Measurements from ENCODE around the gene BMPER.
A peak's percentile ranks its signal among the peaks of the same experiment; 100 is the strongest.

The BMPER gene

DNA sequence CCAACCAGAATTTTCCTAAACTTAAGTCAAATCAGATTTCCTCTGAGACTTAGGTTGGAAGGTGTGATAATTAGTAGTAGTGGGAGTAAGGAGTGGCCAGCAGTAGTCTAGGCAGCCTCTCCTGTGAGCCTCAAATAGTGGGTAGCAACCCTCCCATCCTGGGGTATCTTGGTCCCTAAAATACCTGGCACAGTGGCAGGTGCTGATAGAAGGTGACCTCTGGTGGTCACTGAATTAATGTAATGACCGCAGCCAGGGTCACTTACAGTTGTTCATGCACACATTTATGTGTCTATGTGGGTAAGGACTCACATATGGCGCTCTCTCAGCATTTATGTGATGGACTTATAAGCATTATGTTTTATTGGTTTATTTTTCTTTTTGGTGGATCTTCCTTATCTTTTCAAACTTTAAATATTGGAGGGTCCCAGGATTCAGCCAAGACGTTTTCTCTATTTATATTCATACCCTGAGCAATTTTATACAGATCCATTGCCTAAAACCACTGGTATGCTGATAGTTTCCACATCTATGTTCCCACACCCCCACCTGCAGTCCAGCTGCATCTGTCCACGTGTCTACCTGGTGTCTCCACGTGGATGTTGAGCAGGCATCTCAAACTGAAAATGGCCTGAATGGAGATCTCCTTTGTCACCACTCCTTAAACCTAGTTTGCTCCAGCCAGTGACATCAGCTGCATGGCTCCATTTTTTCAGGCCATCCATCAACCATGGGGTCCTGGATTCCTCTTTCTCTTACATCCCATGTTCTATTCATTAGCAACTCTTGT is 18.3 kb downstream of the BMPER start:
- no peak for DNase-seq

DNA sequence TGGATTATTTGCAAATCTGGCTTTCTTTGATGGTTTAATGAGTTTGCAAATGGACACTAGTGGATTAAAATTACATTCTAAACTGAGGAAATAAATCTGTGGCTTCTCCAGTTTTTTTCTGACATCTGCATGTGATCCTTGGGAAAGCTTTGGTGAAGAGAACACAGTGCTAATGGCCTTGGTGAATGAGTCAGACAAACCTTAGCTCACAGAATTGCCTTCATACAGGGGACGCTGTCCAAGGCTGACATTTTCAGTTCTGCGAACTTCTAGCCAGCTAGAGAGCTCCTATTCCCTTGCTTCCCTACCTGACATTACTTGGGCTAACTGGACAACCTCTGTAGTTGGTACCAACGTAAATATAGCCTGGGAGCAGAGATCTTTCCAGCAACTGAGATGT is 21.2 kb downstream of the BMPER start:
- no peak for DNase-seq

DNA sequence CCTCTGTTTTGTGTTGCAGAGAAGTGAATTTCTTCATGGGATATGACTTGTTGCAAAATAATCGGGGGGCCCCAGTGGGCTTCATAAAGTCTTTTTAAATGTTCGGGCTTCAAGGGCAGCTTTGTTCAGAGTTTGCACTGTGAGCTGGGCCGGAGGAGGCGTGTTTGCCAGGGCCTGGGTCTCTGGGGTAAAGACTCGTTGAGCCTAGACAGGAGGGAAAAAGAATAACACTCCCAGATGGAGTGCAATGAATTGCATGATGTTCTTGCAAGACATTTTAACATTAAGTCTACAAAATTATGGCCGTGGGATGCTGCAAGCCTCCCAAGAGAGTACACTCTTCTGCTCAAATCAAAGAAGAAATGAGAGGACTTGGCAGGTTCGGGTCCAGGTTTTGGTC is 23.6 kb downstream of the BMPER start:
- no peak for DNase-seq

DNA sequence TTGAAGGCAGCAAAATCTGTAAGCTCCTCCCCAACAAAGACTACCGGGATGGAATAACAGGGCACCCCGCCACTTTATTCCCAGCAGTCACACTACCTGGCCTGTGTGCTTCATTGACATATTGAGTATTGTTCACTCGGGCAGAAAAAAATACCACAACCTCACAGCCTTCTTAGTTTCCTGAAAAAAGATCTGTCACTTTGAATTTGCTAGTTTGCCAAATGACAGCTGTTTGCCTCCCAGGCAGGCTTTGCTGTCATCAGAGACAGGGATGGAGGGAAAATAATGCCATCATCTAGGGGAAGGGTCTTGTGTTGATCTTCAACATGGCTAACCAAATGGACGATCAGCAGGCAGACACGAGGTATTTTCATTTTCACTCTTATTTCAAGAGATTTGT is 26.9 kb downstream of the BMPER start:
- DNase-seq: no peak

DNA sequence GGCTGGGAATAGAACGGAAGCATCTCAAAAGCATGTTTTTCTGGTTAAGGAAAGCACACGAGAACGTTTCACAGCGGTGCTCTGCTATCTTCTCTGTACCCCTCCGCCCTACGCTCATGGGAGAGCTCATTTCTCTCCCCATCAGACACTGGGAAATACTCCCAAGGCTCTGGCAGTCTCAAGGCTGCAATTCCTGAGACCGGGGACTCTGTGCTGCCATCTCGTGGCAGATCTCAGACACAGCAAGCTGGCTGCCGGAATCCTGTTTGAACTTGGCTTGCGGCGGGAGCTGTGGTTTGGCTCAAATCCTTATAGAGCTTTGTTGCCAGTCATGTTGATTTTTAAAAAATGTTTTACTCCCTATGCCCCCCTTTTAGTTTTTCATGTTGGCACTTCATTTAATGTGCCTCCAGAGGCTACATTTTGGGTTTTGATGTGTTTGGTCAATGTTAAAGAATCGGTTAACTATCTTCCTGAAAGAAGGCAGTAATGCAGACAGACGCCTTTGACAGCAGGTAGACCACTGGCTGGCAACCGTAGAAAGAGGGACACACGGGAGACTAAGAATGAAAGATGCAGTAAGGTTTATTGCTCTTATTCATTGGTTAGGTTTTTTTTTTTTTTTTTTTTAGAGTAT is 27.6 kb downstream of the BMPER start:
- peak; percentile 8 to 27 (median 27) for DNase-seq

DNA sequence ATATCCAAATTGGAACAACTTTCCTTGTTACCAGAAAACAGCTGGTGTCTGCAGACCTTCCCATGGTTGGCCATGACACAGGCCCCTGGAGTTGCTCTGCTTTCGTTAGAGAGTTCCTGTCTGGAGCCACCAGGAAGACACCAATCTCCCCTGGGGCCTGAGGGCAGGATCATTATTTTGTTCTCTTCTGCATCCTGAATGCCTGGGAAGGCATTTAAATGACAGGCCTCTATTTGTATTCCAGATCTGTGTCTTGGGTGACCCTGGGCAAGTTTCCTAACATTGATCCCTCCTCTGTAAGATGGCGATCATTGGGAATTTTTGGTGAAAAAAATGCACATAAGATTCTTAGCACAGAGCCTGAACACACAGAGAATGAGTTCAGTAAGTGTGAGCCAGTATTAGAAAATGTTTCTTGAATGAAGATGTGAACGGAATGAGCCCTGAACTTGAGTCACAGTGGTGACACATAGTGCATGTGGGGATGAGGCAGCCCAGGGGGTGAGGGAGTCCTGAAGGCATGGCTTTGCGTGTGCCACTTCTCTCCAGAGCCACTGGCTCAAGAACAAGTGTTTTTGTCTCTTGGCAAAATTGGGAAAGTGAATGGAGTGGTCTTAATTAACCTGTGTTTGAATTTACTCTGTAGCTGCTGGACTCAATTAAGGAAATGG is 28.4 kb downstream of the BMPER start:
- DNase-seq: no peak

DNA sequence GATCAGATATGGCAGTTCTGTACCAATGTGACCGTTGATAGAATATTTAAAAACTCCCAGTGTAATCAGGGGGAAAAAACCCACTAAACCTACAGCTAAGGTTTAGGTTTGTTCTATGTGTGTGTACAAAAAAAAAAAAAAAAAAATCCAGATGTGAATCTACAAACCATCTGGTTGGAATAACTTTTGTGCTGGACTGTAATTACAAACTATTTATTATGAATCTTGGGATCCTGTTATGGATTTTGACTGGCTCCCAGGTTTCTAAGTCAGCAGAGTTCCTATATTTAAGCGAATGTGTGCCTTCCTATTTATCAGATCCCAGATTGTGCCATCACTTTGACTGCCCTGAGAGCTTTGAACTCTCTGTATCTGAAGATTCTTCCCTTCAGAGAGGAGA is 29.1 kb downstream of the BMPER start:
- DNase-seq: no peak

DNA sequence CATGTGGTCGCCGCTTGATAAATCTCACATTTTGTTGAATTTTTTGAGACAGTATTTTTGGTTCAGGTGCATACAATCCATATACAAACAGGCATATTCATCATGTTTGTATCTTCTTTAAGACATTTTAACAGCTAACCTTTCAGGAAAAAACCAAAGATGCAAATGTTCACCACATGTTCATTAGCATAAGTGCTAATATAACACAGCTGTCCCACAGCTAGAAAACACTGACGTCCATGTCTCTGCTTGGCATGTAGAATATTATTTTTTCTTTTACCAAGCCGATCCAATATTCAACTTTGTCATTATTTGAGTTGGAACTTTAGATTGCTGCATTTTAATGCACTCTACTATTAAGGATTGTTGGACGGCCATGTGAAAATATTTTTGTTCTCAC is 31.2 kb downstream of the BMPER start:
- DNase-seq: no peak

DNA sequence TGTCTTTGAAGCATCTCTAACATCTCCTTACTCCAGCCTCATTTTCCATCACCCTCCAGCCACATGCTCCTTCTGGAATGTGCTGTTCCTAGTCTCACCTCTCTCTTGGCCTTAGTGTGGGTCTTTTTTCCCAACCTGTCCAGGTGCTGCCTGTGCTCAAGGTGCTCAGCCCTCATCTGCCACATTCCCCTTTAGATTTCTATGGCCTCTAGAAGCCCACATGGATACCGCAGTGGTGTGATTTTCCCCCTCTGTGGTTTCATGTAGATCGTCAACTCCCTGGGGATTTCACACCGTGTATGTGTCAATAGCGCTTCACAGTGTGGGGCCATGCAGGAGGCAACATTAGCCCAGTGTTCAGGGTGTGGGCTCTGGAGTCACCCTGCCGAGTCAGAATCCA is 32.5 kb downstream of the BMPER start:
- no peak for DNase-seq

DNA sequence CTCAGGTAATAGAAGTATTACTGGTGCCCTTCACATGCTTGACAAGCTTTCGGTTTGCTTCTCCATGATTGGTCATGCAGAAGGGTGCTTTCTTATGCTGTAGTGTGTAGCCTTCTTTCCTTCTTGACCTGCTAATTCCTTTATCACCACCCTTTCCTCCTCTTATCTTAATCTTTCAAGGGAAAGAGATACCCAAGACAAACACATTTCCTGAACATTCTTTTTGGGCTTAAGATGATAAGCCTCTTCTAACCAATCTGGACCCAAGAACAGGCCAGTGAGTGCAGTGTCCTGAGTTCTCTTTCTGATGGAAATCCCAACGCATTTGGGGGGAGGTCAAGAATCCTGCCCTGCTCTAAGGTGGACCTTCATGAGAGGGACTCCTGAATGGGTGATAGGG is 33.8 kb downstream of the BMPER start:
- no peak for DNase-seq

DNA sequence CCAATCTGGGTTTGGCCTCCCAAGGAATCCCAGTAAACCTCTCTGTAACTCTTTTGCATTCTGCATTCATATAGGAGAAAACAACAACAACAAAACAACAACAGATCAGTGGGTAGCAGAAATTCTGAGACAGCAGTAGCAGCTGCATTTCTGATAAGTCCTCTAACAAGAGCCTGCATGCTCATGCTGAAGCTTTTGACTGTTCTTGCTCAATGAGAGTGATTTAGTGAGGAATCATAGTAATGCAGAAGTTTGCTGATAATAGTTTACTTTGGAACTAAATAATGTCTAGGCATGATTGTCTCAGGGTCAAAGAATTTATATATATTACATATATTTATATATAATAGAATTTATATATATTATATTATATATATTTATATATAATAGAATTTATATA is 35.2 kb downstream of the BMPER start:
- no peak for DNase-seq

DNA sequence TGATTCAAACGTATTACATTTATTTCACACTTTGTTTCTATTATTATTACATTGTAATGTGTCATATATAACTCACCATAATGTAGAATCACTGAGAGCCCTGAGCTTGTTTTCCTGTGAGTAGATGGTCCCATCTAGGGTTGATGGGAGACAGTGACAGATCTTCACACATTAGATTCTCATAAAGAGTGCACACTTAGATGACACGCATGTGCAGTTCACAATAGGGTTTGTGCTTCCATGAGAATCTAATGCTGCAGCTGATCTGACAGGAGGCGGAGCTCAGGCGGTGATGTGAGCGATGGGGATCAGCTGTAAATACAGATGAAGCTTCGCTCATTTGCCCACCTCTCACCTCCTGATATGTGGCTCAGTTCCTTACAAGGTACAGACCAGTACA is 36.1 kb downstream of the BMPER start:
- no peak for DNase-seq

DNA sequence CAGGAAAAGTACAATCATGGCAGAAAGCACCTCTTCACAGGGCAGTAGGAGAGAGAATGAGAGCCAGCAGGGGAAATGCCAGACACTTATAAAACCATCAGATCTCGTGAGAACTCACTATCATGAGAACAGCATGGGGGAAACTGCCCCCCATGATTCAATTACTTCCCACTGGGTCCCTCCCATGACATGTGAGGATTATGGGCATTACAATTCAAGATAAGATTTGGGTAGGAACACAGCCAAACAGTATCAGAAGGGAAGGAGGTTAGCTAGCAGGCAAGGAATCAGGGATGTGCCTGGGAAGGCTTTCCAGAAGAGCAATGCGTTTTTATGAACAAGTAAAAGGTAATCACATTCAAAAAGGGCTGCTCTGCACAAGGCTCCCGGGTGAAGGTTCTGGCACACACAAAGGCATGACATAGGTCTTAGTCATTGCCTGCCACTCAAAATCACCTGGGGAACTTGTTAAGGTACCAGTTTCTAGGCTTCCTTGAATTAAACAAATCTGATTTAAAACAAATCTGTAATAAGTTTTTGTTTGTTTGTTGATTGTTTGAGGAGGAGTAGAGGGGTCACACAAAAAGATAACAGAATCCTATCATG is 40.9 kb downstream of the BMPER start:
- no peak for DNase-seq

DNA sequence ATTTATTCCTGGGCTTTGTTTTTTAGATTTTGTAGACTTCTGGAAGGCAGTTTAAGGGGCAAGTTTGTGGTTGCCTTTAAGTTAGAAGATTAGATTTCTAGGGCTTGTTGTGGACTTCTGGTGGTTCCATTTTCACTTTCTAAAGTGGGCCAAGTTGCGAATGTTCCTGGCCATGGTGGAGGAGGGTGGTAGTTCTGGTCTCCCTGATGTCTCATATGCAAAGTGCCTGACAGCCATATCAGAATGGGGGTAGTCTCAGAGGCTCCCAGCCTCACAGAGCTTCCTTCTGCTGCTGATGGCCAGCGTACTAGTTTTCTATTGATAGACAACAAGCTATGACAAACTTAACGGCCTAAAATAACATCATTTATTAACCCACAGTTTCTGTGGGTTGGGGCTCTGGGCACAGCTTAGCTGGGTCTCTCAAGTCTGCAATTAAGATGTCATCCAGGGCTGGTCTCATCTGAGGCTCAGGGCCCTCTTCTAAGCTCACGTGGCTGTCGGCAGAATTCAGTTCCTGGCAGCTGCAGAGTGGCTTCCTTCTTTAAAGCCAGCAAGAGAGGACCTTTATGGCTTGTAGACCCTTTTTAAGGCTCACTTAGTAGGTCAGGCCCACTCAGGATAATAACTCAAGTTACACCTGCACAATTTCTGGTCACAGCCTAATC is 44.8 kb downstream of the BMPER start:
- no peak for DNase-seq

DNA sequence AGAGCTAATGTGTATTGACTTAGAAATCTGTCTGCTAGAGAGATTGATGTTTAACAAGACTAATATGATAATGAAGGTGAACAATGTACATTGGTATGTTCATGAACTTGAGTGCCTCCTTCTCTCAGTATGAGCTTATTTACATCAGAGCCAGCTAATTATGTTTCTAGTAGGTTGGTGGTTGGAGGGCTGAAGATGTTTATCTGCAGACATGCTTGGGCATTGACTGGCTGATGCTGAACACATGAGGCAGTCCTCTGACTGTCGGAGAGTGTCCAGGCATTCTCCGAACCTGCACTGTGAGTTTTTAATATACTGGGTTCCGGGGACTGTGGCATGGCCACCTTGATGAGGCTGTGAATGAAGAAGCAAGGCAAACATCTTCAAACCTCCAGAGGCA is 47.5 kb downstream of the BMPER start:
- no peak for DNase-seq

DNA sequence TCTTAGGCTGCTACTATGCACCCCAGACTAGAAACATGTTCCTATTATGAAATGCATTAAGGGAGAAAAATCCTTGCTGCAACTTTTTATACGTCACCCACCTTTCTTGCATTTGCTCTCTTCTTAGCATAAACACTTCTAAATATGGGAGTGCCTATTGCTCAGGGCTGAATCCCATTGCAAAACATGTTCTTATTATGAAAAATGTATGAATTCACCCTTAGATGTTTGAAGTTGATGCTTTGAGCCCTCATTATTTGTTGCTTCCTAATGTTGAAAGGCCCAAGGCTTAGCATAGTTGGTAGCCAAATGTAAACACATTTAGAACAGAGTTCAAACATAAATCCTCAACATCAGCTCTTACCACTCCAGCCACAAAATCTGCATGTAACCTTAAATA is 52.8 kb downstream of the BMPER start:
- no peak for DNase-seq

DNA sequence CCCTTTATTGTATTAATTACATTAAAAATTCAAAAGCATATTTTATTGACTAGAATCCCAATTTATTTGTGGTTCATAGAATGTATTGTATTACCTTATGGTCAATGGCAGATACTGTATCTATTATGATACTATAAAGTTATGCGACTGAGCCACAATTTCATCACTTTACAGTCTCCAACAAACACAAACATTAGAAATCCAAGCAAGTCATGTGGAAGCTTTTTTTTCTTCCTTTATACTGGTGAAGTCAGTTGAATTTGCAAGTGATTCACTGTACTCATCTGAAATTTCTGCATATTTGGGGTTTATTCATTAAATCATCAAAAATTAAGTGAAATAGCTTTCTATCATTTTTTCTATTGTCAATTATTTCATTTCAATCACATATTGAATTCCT is 54.3 kb downstream of the BMPER start:
- DNase-seq: no peak

DNA sequence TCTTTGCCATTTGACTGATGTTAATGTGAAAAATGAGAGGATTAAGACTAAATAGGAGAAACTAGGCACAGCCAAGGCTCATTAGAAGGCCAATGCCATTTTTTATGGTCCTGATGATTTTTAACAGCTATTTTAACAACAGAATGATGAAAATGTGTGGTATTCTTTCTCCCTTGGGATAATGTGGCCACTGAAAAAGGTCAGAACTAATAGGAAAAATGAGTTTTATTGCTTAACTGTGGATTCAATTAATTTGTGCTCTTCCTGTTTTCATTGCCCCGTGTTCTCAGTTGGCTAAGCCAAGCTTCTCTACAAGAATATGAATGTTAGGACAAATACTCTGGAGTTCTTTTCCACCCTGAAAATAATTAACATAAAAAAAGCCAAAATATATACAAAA is 56.6 kb downstream of the BMPER start:
- DNase-seq: no peak

DNA sequence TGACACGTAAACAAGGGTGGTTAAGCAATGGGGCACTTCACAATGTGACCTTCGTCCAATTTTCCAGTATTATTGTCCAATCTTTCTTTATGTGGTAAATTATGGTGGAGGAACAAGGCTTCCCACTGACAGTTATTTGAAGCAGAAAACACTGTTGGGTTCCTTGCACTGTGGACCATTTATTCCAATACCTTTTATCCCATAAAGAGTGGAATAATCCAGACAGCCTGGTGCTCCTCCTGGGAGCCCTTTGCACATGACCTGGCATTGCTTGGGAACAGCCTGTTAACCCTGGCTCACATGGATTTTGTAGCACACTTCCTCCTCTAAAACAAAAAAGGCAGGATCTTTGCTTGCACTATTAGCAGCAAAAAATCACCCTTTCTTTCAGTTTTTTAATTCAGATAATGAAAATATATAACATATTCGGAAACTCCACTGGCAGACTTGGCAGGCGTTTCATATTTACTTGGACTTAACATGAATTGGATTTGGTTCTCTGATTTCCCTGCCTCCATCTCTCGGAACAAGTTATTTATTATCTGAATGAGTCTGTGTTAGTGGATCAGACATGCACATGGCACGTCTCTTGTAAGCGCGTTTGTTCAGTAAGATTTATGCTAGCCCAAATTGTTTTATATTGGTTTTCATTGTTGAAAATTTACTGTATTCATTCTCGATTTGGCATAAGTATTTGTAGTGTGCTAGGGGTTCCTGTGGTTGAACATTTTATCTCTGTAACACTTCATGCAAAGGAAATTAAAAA is 59.3 kb downstream of the BMPER start:
- DNase-seq: no peak

DNA sequence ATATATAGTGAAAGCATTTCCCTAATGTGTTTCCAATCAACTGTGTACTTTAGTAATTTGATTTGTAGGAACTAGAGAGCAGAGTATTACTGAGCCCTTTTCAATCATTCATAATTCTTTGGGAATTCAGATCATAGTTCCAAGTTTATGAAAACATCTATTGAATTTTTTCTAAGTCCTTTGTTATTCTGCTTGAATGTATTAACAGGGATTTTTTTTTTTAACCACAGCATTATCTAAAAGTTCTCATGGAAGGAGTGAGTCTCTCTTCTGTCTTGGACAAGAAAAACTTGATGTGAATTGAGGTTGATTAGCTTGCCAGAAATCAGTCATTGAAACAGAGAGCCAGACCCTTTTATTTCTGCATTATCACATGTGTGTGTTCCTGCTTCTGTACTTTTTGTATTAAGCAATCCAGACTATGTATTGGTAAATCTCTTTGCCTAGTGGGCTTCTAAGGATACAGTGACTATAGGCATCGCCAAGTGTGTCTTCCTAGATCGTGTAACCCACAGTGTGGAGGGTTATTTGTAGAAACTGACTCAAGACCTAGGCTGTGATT is 59.9 kb downstream of the BMPER start:
- DNase-seq: no peak

DNA sequence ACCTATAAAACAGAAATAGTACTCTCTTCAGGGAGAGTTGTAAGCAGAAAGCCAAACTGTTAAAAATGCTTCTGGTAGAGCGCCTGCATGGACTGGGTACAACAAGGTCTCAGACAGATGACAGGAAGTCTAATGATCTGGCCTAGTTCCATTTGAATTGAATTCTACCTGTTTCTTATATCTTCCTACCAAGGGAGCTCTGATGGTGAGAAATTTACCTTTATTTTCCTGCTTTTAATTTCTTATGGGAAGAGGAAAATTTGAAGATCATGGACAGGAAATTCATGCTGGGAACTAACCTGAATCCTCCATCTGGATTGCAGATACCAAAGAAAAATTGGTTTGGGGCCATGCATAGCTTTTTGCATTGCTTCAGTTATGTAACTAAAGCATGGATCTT is 63.3 kb downstream of the BMPER start:
- DNase-seq: no peak

DNA sequence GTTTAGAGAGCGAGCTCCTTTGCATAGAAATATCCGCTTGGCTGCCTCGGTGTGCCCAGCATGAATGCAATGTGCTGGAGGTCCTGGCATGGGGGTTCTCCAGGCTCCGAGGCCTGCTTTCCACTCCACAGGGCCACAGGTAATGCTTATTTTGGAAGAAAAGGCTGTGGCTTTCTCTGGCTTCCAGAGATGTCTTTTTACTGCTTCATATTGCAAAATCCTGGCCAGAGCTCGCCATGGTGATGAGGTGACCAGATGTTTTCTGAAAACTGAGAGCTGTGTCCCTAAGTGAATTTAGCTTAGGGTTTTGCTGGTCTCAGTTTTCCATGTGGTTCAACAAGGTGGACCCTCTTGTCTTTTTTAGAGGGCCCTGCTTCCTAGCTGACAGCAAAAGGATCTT is 65.2 kb downstream of the BMPER start:
- no peak for DNase-seq
